ENCODE data around the gene UPP2. TPM values are rescaled to one million over a fixed set of nuclear protein-coding genes. Genes with fewer than 3 reads are reported as not detected.
A peak's percentile ranks its signal among the peaks of the same experiment; 100 is the strongest.

UPP2 gene
- total RNA-seq (2022): not detected in 2 replicates
- Bru-seq, nascent RNA: percentile 26 among the genes with signal in this experiment
- BruChase-seq, experiment 1, labeled RNA remaining after a 6-hour chase: percentile 36 among the genes with signal in this experiment
- percentile 33 among the genes with signal in this experiment for BruChase-seq, experiment 2, labeled RNA remaining after a 2-hour chase
- long read RNA-seq, partial matches to known transcripts: 0 of 3 reads
- long read RNA-seq, other reads (novel, unspliced or antisense): 3 of 3 reads

GRCh38 chr2:158101384-158101926 lies at the start of gene UPP2:
Gene UPP2, plus strand, starts transcription at chr2:158101876. Its CDS starts 188 bp downstream, at chr2:158102064.
- H3K9me3 Mint-ChIP-seq (ENCODE audit: low read depth, unreplicated experiment): no peaks in the 10 kb centered on the region
- no peak for TF ChIP-seq CTCF (IDR thresholded peaks at IDR 0.05; ENCODE audit: unreplicated experiment)
- no peaks in the 10 kb centered on the region for H3K27me3 Mint-ChIP-seq (ENCODE audit: unreplicated experiment)
- CTCF ChIA-PET: no interaction called here
- BruUV-seq (replicated peaks): no TSS peak
- H3K4me1 Mint-ChIP-seq (ENCODE audit: low read depth, unreplicated experiment): peaks cover 8% of the 10 kb centered on the region
- no peak within 1 kb of the TSS for H3K27ac Mint-ChIP-seq (ENCODE audit: unreplicated experiment)
- no peak within 1 kb of the TSS for H3K4me3 Mint-ChIP-seq (ENCODE audit: low read depth, unreplicated experiment)
- H3K36me3 Mint-ChIP-seq (ENCODE audit: insufficient read depth, unreplicated experiment): no peaks in the 10 kb centered on the region
- no peak for DNase-seq
- intact Hi-C loops (cut with micrococcal nuclease; ENCODE audit: unreplicated experiment): no loop called here

GRCh38 chr2:158052761-158053160 lies 48.9 kb upstream of the UPP2 start:
- no peak for TF ChIP-seq CTCF (IDR thresholded peaks at IDR 0.05; ENCODE audit: unreplicated experiment)
- H3K27ac Mint-ChIP-seq (ENCODE audit: unreplicated experiment): no peak overlapping the region
- no peaks in the 10 kb centered on the region for H3K27me3 Mint-ChIP-seq (ENCODE audit: unreplicated experiment)
- H3K4me1 Mint-ChIP-seq (ENCODE audit: low read depth, unreplicated experiment): no peaks in the 10 kb centered on the region
- DNase-seq: no peak
- intact Hi-C loops (cut with micrococcal nuclease; ENCODE audit: unreplicated experiment): no loop called here
- no peak overlapping the region for H3K4me3 Mint-ChIP-seq (ENCODE audit: low read depth, unreplicated experiment)
- CTCF ChIA-PET: no interaction called here
- BruUV-seq (replicated peaks): no TSS peak
- no peaks in the 10 kb centered on the region for H3K9me3 Mint-ChIP-seq (ENCODE audit: low read depth, unreplicated experiment)
- H3K36me3 Mint-ChIP-seq (ENCODE audit: insufficient read depth, unreplicated experiment): no peaks in the 10 kb centered on the region

- Mint-ChIP-seq H3K4me1 (ENCODE audit: low read depth, unreplicated experiment) (peaks cover 7% of the 10 kb centered on the region), H3K27me3 (ENCODE audit: unreplicated experiment) (no peaks in the 10 kb centered on the region), H3K4me3 (ENCODE audit: low read depth, unreplicated experiment) (no peak overlapping the region), H3K36me3 (ENCODE audit: insufficient read depth, unreplicated experiment) (no peaks in the 10 kb centered on the region), H3K9me3 (ENCODE audit: low read depth, unreplicated experiment) (no peaks in the 10 kb centered on the region), H3K27ac (ENCODE audit: unreplicated experiment) (no peak overlapping the region)
- no peak for TF ChIP-seq CTCF (IDR thresholded peaks at IDR 0.05; ENCODE audit: unreplicated experiment)
- intact Hi-C loops (cut with micrococcal nuclease; ENCODE audit: unreplicated experiment): no loop called here
- no peak for DNase-seq
- no TSS peak for BruUV-seq (replicated peaks)
- CTCF ChIA-PET: no interaction called here
These were observed 44.8 kb upstream of the UPP2 start for GRCh38 chr2:158056875-158057274.

- no peak for TF ChIP-seq CTCF (IDR thresholded peaks at IDR 0.05; ENCODE audit: unreplicated experiment)
- no peaks in the 10 kb centered on the region for H3K9me3 Mint-ChIP-seq (ENCODE audit: low read depth, unreplicated experiment)
- no peaks in the 10 kb centered on the region for H3K27me3 Mint-ChIP-seq (ENCODE audit: unreplicated experiment)
- no TSS peak for BruUV-seq (replicated peaks)
- DNase-seq: no peak
- peaks cover 8% of the 10 kb centered on the region for H3K4me1 Mint-ChIP-seq (ENCODE audit: low read depth, unreplicated experiment)
- intact Hi-C loops (cut with micrococcal nuclease; ENCODE audit: unreplicated experiment): no loop called here
- H3K27ac Mint-ChIP-seq (ENCODE audit: unreplicated experiment): no peak overlapping the region
- H3K36me3 Mint-ChIP-seq (ENCODE audit: insufficient read depth, unreplicated experiment): no peaks in the 10 kb centered on the region
- CTCF ChIA-PET: interaction anchor here (1.0 kb wide), 1 partner anchor 71 kb away, joined by 3 read pairs; no protein-coding TSS in a partner anchor
- H3K4me3 Mint-ChIP-seq (ENCODE audit: low read depth, unreplicated experiment): no peak overlapping the region
These were observed 41.4 kb upstream of the UPP2 start for GRCh38 chr2:158060160-158060834.

All from Calu3 (cell line).